K562 (cell line): ENCODE data around the gene FRMD4A. TPM values are rescaled to one million over a fixed set of nuclear protein-coding genes. Genes with fewer than 3 reads are reported as not detected.
"Not testable (repeated sequence)": the region's sequence is repeated elsewhere in the genome, so short reads cannot be mapped to it uniquely, and the experiment has no call there.

Experiments
- ATAC-seq: fragments of 200-7000 bp; cut with Tn5 transposase; 3 replicates; pipeline ENCODE4 v1.9.1; 2020; ENCODE audit warnings: moderate library complexity
- BruUV-seq: library from RNA; stranded (reverse); fragments of 400-500 nt; replicated peaks from 2 replicates; lab custom pipeline; 2021; lab: Mats Ljungman, UMichigan
- CTCF ChIA-PET: fragments of 300-600 bp; formaldehyde crosslinking; extraction: SDS; loops from one replicate; lab custom pipeline; 2021; ENCODE audit warnings: low intra/inter-chr PET ratio; lab: Yijun Ruan, JAX
- POLR2A ChIA-PET: fragments of 300-600, 350-650 bp; sonication (Branson Sonifier 250); formaldehyde crosslinking; extraction: SDS; loops from one replicate; lab custom pipeline; 2021; ENCODE audit warnings: antibody characterized with exemption, inconsistent platforms; lab: Yijun Ruan, JAX
- DNase-seq, 4 experiments: peaks; one replicate each; pipeline versions ENCODE4 v3.0.0 to v3.0.0-alpha.2; 2011 to 2018; ENCODE audit warnings: low spot score in 3 of 4, mixed read lengths in 3 of 4; ENCODE audit errors: extremely low read depth in 1 of 4
- FAIRE-seq: peaks from 2 replicates; lab custom pipeline; 2011; peaks lifted over from hg19 to GRCh38; lab: Jason Lieb, UNC
- H2AFZ ChIP-seq: 2 replicates; pipeline ENCODE4 v1.6.0; 2011; ENCODE audit warnings: low read depth, low read length, control low read depth, inconsistent platforms
- H3K27ac ChIP-seq: fragments of 200-600 bp; 3 replicates; pipeline ENCODE4 v1.8.0; 2011; ENCODE audit warnings: low read depth, mild to moderate bottlenecking, control low read depth, inconsistent platforms, low read length, moderate library complexity, mixed read lengths; ENCODE audit errors: extremely low read depth
- H3K27me3 ChIP-seq, 2 experiments: fragments of 300-600 bp in 1 of 2; 2 replicates in 1 of 2; 3 replicates in 1 of 2; pipeline versions ENCODE4 v1.6.0 to v1.8.0; 2011; ENCODE audit warnings: inconsistent platforms in 2 of 2, low read length in 2 of 2, mild to moderate bottlenecking in 1 of 2, mixed read lengths in 1 of 2, moderate library complexity in 1 of 2; ENCODE audit not compliant: control insufficient read depth in 2 of 2, insufficient read depth in 2 of 2
- H3K36me3 ChIP-seq: fragments of 300-600 bp; 3 replicates; pipeline ENCODE4 v1.8.0; 2011; ENCODE audit warnings: mild to moderate bottlenecking, low read length, inconsistent platforms; ENCODE audit not compliant: control insufficient read depth, insufficient read depth
- H3K4me1 ChIP-seq, 2 experiments: fragments of 200-600 bp in 1 of 2; replicated peaks in 1 of 2; 2 replicates in 1 of 2; 3 replicates in 1 of 2; pipeline versions ENCODE4 v1.5.1 to v1.8.0; 2011; ENCODE audit warnings: inconsistent platforms in 2 of 2, low read length in 2 of 2, mild to moderate bottlenecking in 1 of 2, mixed read lengths in 1 of 2, moderate library complexity in 1 of 2; ENCODE audit not compliant: control insufficient read depth in 2 of 2, insufficient read depth in 2 of 2
- H3K4me2 ChIP-seq: 2 replicates; pipeline ENCODE4 v1.6.1; 2011; ENCODE audit warnings: low read length, control low read depth, inconsistent platforms, mixed read lengths; ENCODE audit not compliant: insufficient read depth
- H3K4me3 ChIP-seq: fragments of 200-600 bp; sonication (generic), shearing (Covaris generic); 2 replicates; pipeline ENCODE4 v1.5.1; 2016; ENCODE audit warnings: control low read depth, inconsistent platforms
- H3K79me2 ChIP-seq: fragments of 200-600 bp; 3 replicates; pipeline ENCODE4 v1.8.0; 2011; ENCODE audit warnings: low read length, inconsistent platforms; ENCODE audit not compliant: control insufficient read depth, insufficient read depth
- H3K9ac ChIP-seq, 2 experiments: 2 replicates each; pipeline versions ENCODE4 v1.6.0 to v1.6.1; 2011; ENCODE audit warnings: low read depth in 2 of 2, low read length in 2 of 2, control low read depth in 1 of 2, inconsistent platforms in 1 of 2, mild to moderate bottlenecking in 1 of 2, mixed read lengths in 1 of 2; ENCODE audit not compliant: insufficient read depth in 1 of 2
- H3K9me1 ChIP-seq: one replicate; pipeline ENCODE4 v1.6.0; 2011; ENCODE audit warnings: inconsistent platforms, mild to moderate bottlenecking, low read length, moderate library complexity; ENCODE audit not compliant: control insufficient read depth, insufficient read depth
- H3K9me3 ChIP-seq: replicated peaks from 2 replicates; pipeline ENCODE4 v1.5.1; 2011; ENCODE audit warnings: low read depth, low read length, inconsistent platforms; ENCODE audit not compliant: control insufficient read depth, insufficient read depth
- H4K20me1 ChIP-seq: replicated peaks from 2 replicates; pipeline ENCODE4 v1.6.1; 2011; ENCODE audit warnings: low read length, inconsistent platforms, mixed read lengths; ENCODE audit not compliant: control insufficient read depth, insufficient read depth
- ARID1B ChIP-seq: fragments of 450-650 bp; IDR thresholded peaks from 2 replicates; pipeline ENCODE4 v1.6.1; 2016; ENCODE audit warnings: antibody characterized with exemption, mild to moderate bottlenecking, inconsistent platforms
- HDAC8 ChIP-seq: fragments of 450-650 bp; IDR thresholded peaks from 2 replicates; pipeline ENCODE4 v1.6.1; 2016; ENCODE audit warnings: mild to moderate bottlenecking, missing genetic modification characterization, moderate library complexity, missing compliant biosample characterization
- SREBF1 ChIP-seq: fragments of 150-350 bp; IDR thresholded peaks from 2 replicates; pipeline ENCODE4 v1.6.1; 2014; ENCODE audit warnings: antibody characterized with exemption, low read depth, low read length, borderline replicate concordance
- STAT5A ChIP-seq: IDR thresholded peaks from 2 replicates; pipeline ENCODE4 v1.6.1; 2012; ENCODE audit warnings: low read length, inconsistent platforms, borderline replicate concordance
- ZNF655 ChIP-seq: fragments of 250-450 bp; sonication (Bioruptor Pico); IDR thresholded peaks from 2 replicates; pipeline ENCODE4 v1.5.0; 2021
- WGBS: fragments of 100-300 bp; shearing (Covaris generic); methylation state at CpG from one replicate; pipeline ENCODE4 v1.1.6; 2016; ENCODE audit warnings: low coverage, mixed read lengths; ENCODE audit not compliant: insufficient coverage; ENCODE audit errors: missing lambda C conversion rate; 5-methylcytosine and 5-hydroxymethylcytosine counted together
- in situ Hi-C: fragments of 300-500 bp; cut with MboI; formaldehyde crosslinking; loops from 4 replicates; pipeline ENCODE4 v1.15.0; 2018; ENCODE audit warnings: inconsistent platforms, mixed read lengths
- intact Hi-C: fragments of 100-400 bp; cut with micrococcal nuclease; formaldehyde crosslinking; loops from 2 replicates; pipeline ENCODE4 v1.14.2; 2022
- polyA plus RNA-seq, 8 experiments: library from polyadenylated mRNA; depleted of rRNA in 4 of 8; stranded (reverse) in 5 of 8; unstranded in 3 of 8; fragments of >200 nt; fragmentation: Nextera tagmentation in 2 of 8; fragmentation: Illumina TruSeq in 1 of 8; extraction: Ambion mirVana in 2 of 8; extraction: Trizol in 1 of 8; gene quantifications; 2 replicates each; pipeline versions ENCODE4 v1.2.1 to v1.2.3, GENCODE V29; 2011 to 2014; ENCODE audit warnings: inconsistent platforms in 1 of 8, missing spikeins in 1 of 8
- total RNA-seq, 7 experiments: library from RNA; depleted of rRNA in 6 of 7; stranded (reverse); fragments of >200 nt in 6 of 7; fragmentation: Illumina TruSeq in 2 of 7; extraction: Trizol in 2 of 7; gene quantifications; 2 replicates each; pipeline versions ENCODE4 v1.2.1 to v1.2.3, GENCODE V29; 2011 to 2021; ENCODE audit warnings: low replicate concordance in 1 of 7

Gene FRMD4A
- total and polyA plus RNA-seq, 9 of the 15 experiments (the other 6 are each of a cell fraction or from before 2014, with no cell fraction given) = 0.80 to 5.2 (median 3.0) TPM

GRCh38 chr10:13779748-13780147 is 551.0 kb downstream of the FRMD4A start:
- BruUV-seq = no TSS peak
- 5% methylated on average over 6 of the region's 6 CpGs for WGBS
- intact Hi-C loops = loop anchor here (5.0 kb wide), 2 partner anchors 72 to 407 kb away; no protein-coding TSS in a partner anchor
- Histone ChIP-seq H3K27me3 (peaks cover 12 to 20% of the 10 kb centered on the region in 2 experiments; a peak in 4 of 5 replicates), H3K9me1 (no peaks in the 10 kb centered on the region), H3K79me2 (no peaks in the 10 kb centered on the region), H2AFZ (no peak overlapping the region), H4K20me1 (no peaks in the 10 kb centered on the region), H3K4me2 (no peak overlapping the region), H3K36me3 (no peaks in the 10 kb centered on the region), H3K4me1 (no peaks in the 10 kb centered on the region), H3K9ac (no peak overlapping the region), H3K9me3 (no peaks in the 10 kb centered on the region), H3K4me3 (no peak overlapping the region), H3K27ac (no peak overlapping the region)
- in situ Hi-C loops = loop anchor here (5.0 kb wide), 1 partner anchor 417 kb away; no protein-coding TSS in a partner anchor
- TF ChIP-seq ARID1B = no peak
- no peak for TF ChIP-seq HDAC8
- no peak for TF ChIP-seq SREBF1
- no peak for TF ChIP-seq ZNF655
- TF ChIP-seq STAT5A = no peak
- no peak for FAIRE-seq
- no peak for DNase-seq
- POLR2A ChIA-PET = interaction anchor here (0.6 kb wide), 1 partner anchor 707 kb away, joined by 4 read pairs; no protein-coding TSS in a partner anchor
- CTCF ChIA-PET = interaction anchor here (0.7 kb wide), 1 partner anchor 126 kb away, joined by 4 read pairs; no protein-coding TSS in a partner anchor
- ATAC-seq = no peak

GRCh38 chr10:13778693-13778960 is 552.1 kb downstream of the FRMD4A start:
- H3K27ac ChIP-seq, H3K9me1 ChIP-seq, FAIRE-seq, H3K4me2 ChIP-seq, H3K79me2 ChIP-seq, H3K4me1 ChIP-seq, POLR2A ChIA-PET, H4K20me1 ChIP-seq, H2AFZ ChIP-seq, H3K9ac ChIP-seq, DNase-seq, BruUV-seq, H3K4me3 ChIP-seq, H3K9me3 ChIP-seq, H3K36me3 ChIP-seq, ATAC-seq: not testable (repeated sequence)
- intact Hi-C loops (loop anchor here (1.0 to 5.0 kb wide), 3 partner anchors 71 to 406 kb away; no protein-coding TSS in a partner anchor), in situ Hi-C loops (loop anchor here (5.0 kb wide), 1 partner anchor 416 kb away; no protein-coding TSS in a partner anchor)
- peaks cover 20 to 31% of the 10 kb centered on the region in 2 experiments; a peak in 4 of 5 replicates for H3K27me3 ChIP-seq
- CTCF ChIA-PET = interaction anchor here (1.1 to 2.2 kb wide), 3 partner anchors 118 to 407 kb away, joined by 4 to 23 read pairs (median 7); no protein-coding TSS in a partner anchor
- WGBS = 36% methylated on average over 3 of the region's 4 CpGs
